DND-41 (cell line): ENCODE results near the gene SOX9.

Experiments
- ATAC-seq: fragments of 200-7000 bp; cut with Tn5 transposase; 3 replicates; pipeline ENCODE4 v1.9.1; 2021; ENCODE audit warnings: low read depth; ENCODE audit not compliant: insufficient read depth
- DNase-seq: peaks from one replicate; pipeline ENCODE4 v3.0.0-alpha.2; 2020
- H2AFZ ChIP-seq: 2 replicates; pipeline ENCODE4 v1.6.0; 2012; ENCODE audit warnings: low read depth, low read length
- H3K27ac ChIP-seq: 2 replicates; pipeline ENCODE4 v1.5.1; 2012; ENCODE audit warnings: low read length, inconsistent platforms
- H3K27me3 ChIP-seq: fragments of 200-600 bp; sonication (generic); 2 replicates; pipeline ENCODE4 v1.6.0; 2012; ENCODE audit warnings: low read length, mild to moderate bottlenecking, inconsistent platforms; ENCODE audit not compliant: insufficient read depth, poor library complexity
- H3K36me3 ChIP-seq: 2 replicates; pipeline ENCODE4 v1.5.1; 2012; ENCODE audit warnings: low read length, inconsistent platforms; ENCODE audit not compliant: insufficient read depth
- H3K4me1 ChIP-seq: 2 replicates; pipeline ENCODE4 v1.5.1; 2012; ENCODE audit warnings: mild to moderate bottlenecking, low read length; ENCODE audit not compliant: insufficient read depth
- H3K4me2 ChIP-seq: 2 replicates; pipeline ENCODE4 v1.6.0; 2012; ENCODE audit warnings: mild to moderate bottlenecking, moderate library complexity, low read length, inconsistent platforms; ENCODE audit not compliant: insufficient read depth
- H3K4me3 ChIP-seq, 2 experiments: fragments of 200-600 bp in 1 of 2; shearing (Covaris generic) in 1 of 2; 2 replicates each; pipeline ENCODE4 v1.5.1; 2012 to 2016; ENCODE audit warnings: inconsistent platforms in 2 of 2, low read length in 2 of 2, mild to moderate bottlenecking in 2 of 2, low read depth in 1 of 2, moderate library complexity in 1 of 2
- H3K79me2 ChIP-seq: 2 replicates; pipeline ENCODE4 v1.6.0; 2012; ENCODE audit warnings: low read length, inconsistent platforms; ENCODE audit not compliant: insufficient read depth
- H3K9ac ChIP-seq: 2 replicates; pipeline ENCODE4 v1.6.0; 2012; ENCODE audit warnings: low read depth, mild to moderate bottlenecking, inconsistent platforms, low read length, moderate library complexity
- H3K9me3 ChIP-seq: 2 replicates; pipeline ENCODE4 v1.5.1; 2012; ENCODE audit warnings: low read length, moderate library complexity, mild to moderate bottlenecking, inconsistent platforms; ENCODE audit not compliant: insufficient read depth, severe bottlenecking
- H4K20me1 ChIP-seq: 2 replicates; pipeline ENCODE4 v1.6.0; 2012; ENCODE audit warnings: low read length; ENCODE audit not compliant: insufficient read depth
- CTCF ChIP-seq: IDR thresholded peaks from 2 replicates; pipeline ENCODE4 v1.5.1; 2012; ENCODE audit warnings: borderline replicate concordance, low read length, moderate library complexity, mild to moderate bottlenecking; ENCODE audit not compliant: poor library complexity, severe bottlenecking; ENCODE audit errors: extremely low read depth
- EZH2 ChIP-seq: IDR thresholded peaks from 3 replicates; pipeline ENCODE4 v1.6.1; 2012; ENCODE audit warnings: borderline replicate concordance, low read depth, mild to moderate bottlenecking, moderate library complexity, low read length, inconsistent platforms; ENCODE audit not compliant: severe bottlenecking

SOX9 gene

GRCh38 chr17:72162569-72162968 is 41.7 kb downstream of the SOX9 start:
- H3K27ac ChIP-seq = no peak overlapping the region
- ATAC-seq = no peak

GRCh38 chr17:72163474-72163873 is 42.7 kb downstream of the SOX9 start:
- TF ChIP-seq CTCF = no peak
- TF ChIP-seq EZH2 = no peak

More at GRCh38 chr17:72162569-72162968, 41.7 kb downstream of the SOX9 start:
- Histone ChIP-seq H3K4me1 (no peaks in the 10 kb centered on the region), H3K4me2 (no peak overlapping the region), H3K4me3 (no peak overlapping the region), H3K27me3 (no peaks in the 10 kb centered on the region), H3K9ac (no peak overlapping the region), H3K79me2 (no peaks in the 10 kb centered on the region), H2AFZ (no peak overlapping the region), H3K36me3 (no peaks in the 10 kb centered on the region), H4K20me1 (no peaks in the 10 kb centered on the region), H3K9me3 (no peaks in the 10 kb centered on the region)
- TF ChIP-seq EZH2 (no peak), CTCF (no peak)
- no peak for DNase-seq

GRCh38 chr17:72164158-72164739 is 43.4 kb downstream of the SOX9 start:
- no peaks in the 10 kb centered on the region for H3K9me3 ChIP-seq
- H3K9ac ChIP-seq = no peak overlapping the region
- H4K20me1 ChIP-seq = no peaks in the 10 kb centered on the region
- DNase-seq (no peak), ATAC-seq (no peak)
- H3K4me2 ChIP-seq = no peak overlapping the region
- H3K4me1 ChIP-seq = no peaks in the 10 kb centered on the region
- no peak overlapping the region for H3K27ac ChIP-seq
- H3K36me3 ChIP-seq = no peaks in the 10 kb centered on the region
- H2AFZ ChIP-seq = no peak overlapping the region
- TF ChIP-seq CTCF = no peak
- no peak for TF ChIP-seq EZH2
- no peak overlapping the region for H3K4me3 ChIP-seq
- H3K27me3 ChIP-seq = no peaks in the 10 kb centered on the region
- H3K79me2 ChIP-seq = no peaks in the 10 kb centered on the region

More at GRCh38 chr17:72163474-72163873, 42.7 kb downstream of the SOX9 start:
- no peak overlapping the region for H3K9ac ChIP-seq
- H4K20me1 ChIP-seq = no peaks in the 10 kb centered on the region
- DNase-seq = no peak
- no peaks in the 10 kb centered on the region for H3K9me3 ChIP-seq
- H2AFZ ChIP-seq = no peak overlapping the region
- no peaks in the 10 kb centered on the region for H3K4me1 ChIP-seq
- no peaks in the 10 kb centered on the region for H3K27me3 ChIP-seq
- no peaks in the 10 kb centered on the region for H3K36me3 ChIP-seq
- no peak for ATAC-seq
- H3K79me2 ChIP-seq = no peaks in the 10 kb centered on the region
- H3K4me3 ChIP-seq = no peak overlapping the region
- no peak overlapping the region for H3K27ac ChIP-seq
- H3K4me2 ChIP-seq = no peak overlapping the region

- Histone ChIP-seq H3K9me3 (no peaks in the 10 kb centered on the region), H3K79me2 (no peaks in the 10 kb centered on the region), H3K27me3 (no peaks in the 10 kb centered on the region), H2AFZ (no peak overlapping the region), H3K36me3 (no peaks in the 10 kb centered on the region), H3K4me1 (no peaks in the 10 kb centered on the region), H3K27ac (no peak overlapping the region), H3K9ac (no peak overlapping the region), H3K4me3 (no peak overlapping the region), H4K20me1 (no peaks in the 10 kb centered on the region), H3K4me2 (no peak overlapping the region)
- DNase-seq (no peak), ATAC-seq (no peak)
- no peak for TF ChIP-seq CTCF
- no peak for TF ChIP-seq EZH2
These were observed 44.5 kb downstream of the SOX9 start for GRCh38 chr17:72165192-72165866.
